Body of pancreas (tissue), 4 donors: ENCODE measurements around the gene SLC35D2.

ENCODE experiments used
- CTCF ChIP-seq, 7 experiments: fragments of 450-650 bp in 4 of 7; fragments of 200-600 bp in 3 of 7; sonication (generic) in 3 of 7; IDR thresholded peaks; one replicate each; pipeline ENCODE4 v1.5.1; 2016 to 2019; ENCODE audit warnings: antibody characterized with exemption in 7 of 7
- POLR2A ChIP-seq, 3 donors: fragments of 450-650 bp; IDR thresholded peaks; one replicate each; pipeline ENCODE4 v1.6.1; 2016; ENCODE audit warnings: antibody characterized with exemption in 3 of 3, mild to moderate bottlenecking in 2 of 3

GRCh38 chr9:96331236-96331947, 52.1 kb downstream of the SLC35D2 start:
- TF ChIP-seq CTCF (IDR thresholded peaks at IDR 0.05) (no peak), POLR2A (IDR thresholded peaks at IDR 0.05) (no peak)
